ENCODE results near the gene KRT2. TPM values are rescaled to one million over a fixed set of nuclear protein-coding genes. Genes with fewer than 3 reads are reported as not detected.

Gene KRT2
- total and polyA plus RNA-seq, 2 of the 4 experiments (the other 2 are of a cell fraction), result not detected

- no peak overlapping the region for H4K8ac ChIP-seq (ENCODE audit: low read depth in 2 of 2, low read length in 2 of 2)
- ChIA-PET CTCF (no interaction called here), POLR2A (ENCODE audit: unreplicated experiment) (no interaction called here)
- H2BK15ac ChIP-seq (ENCODE audit: low read depth, low read length), result no peak overlapping the region
- no peak overlapping the region for H3K27ac ChIP-seq (ENCODE audit: insufficient read depth, low read length)
- H2BK5ac ChIP-seq (ENCODE audit: low read depth, low read length, poor library complexity, severe bottlenecking), result no peak overlapping the region
- no peak overlapping the region for H3K4me3 ChIP-seq (ENCODE audit: insufficient read depth, low read depth, low read length)
- no peaks in the 10 kb centered on the region for H3K79me1 ChIP-seq (ENCODE audit: low read depth in 1 of 2, low read length in 2 of 2)
- WGBS, 2 experiments (ENCODE audit: extremely low coverage in 2 of 2, insufficient read length in 1 of 2), result 0% methylated on average over 1 of the region's 4 CpGs; no CpG with 5 or more reads in 1 of the 2 experiments
- no peak overlapping the region for H3K23ac ChIP-seq (ENCODE audit: low read depth, low read length)
- H3K27me3 ChIP-seq (ENCODE audit: control insufficient read depth, insufficient read depth, low read length), result peaks cover 11% of the 10 kb centered on the region
- H3K4me1 ChIP-seq (ENCODE audit: control insufficient read depth, insufficient read depth, low read length), result no peaks in the 10 kb centered on the region
- no peak overlapping the region for H3K18ac ChIP-seq (ENCODE audit: low read depth, low read length)
- H2BK120ac ChIP-seq (ENCODE audit: low read depth, low read length), result no peak overlapping the region
- no TSS peak for BruUV-seq (replicated peaks)
- no peak overlapping the region for H2AK9ac ChIP-seq (replicated peaks; ENCODE audit: low read depth, low read length, poor library complexity)
- DNase-seq (no peak), ATAC-seq (ENCODE audit: low read depth) (no peak)
- no peak overlapping the region for H4K91ac ChIP-seq (ENCODE audit: insufficient read depth, low read depth, low read length)
- in situ Hi-C loops (cut with MboI; ENCODE audit: low sequenced_read_pairs) (no loop called here), intact Hi-C loops (cut with micrococcal nuclease) (no loop called here), dilution Hi-C loops (cut with HindIII; ENCODE audit: low sequenced_read_pairs, unreplicated experiment) (no loop called here)
- H3K4ac ChIP-seq (ENCODE audit: low read depth, low read length), result no peak overlapping the region
- H2AK5ac ChIP-seq (ENCODE audit: low read depth, low read length), result no peak overlapping the region
- no peak overlapping the region for H3K14ac ChIP-seq (replicated peaks; ENCODE audit: low read depth, low read length)
- H3K4me2 ChIP-seq (ENCODE audit: low read depth, low read length), result no peak overlapping the region
- no peaks in the 10 kb centered on the region; the same call in 1 of the 2 replicates for H4K20me1 ChIP-seq (ENCODE audit: insufficient read depth, low read length)
- no peaks in the 10 kb centered on the region for H3K36me3 ChIP-seq (ENCODE audit: control insufficient read depth, insufficient read depth, low read length)
- TF ChIP-seq USF2 (IDR thresholded peaks at IDR 0.05; ENCODE audit: low read depth, low read length), result no peak
- no peak for TF ChIP-seq RFX5 (IDR thresholded peaks at IDR 0.05; ENCODE audit: low read depth, low read length)
- TF ChIP-seq CEBPB (IDR thresholded peaks at IDR 0.05; ENCODE audit: low read depth, low read length), result no peak
- no peak for TF ChIP-seq MAZ (IDR thresholded peaks at IDR 0.05; ENCODE audit: borderline replicate concordance, low read depth, low read length)
- TF ChIP-seq NFE2L2 (IDR thresholded peaks at IDR 0.05; ENCODE audit: low read depth, low read length), result no peak
- no peak for TF ChIP-seq RAD21 (IDR thresholded peaks at IDR 0.05; ENCODE audit: low read length)
- TF ChIP-seq CTCF (conservative IDR thresholded peaks at IDR 0.05; ENCODE audit: low read depth, low read length), result no peak
- TF ChIP-seq CHD1 (IDR thresholded peaks at IDR 0.05; ENCODE audit: low read depth, low read length), result no peak
- no peak for TF ChIP-seq ELK1 (IDR thresholded peaks at IDR 0.05; ENCODE audit: borderline replicate concordance, low read depth, low read length)
- no peak for TF ChIP-seq FOS (IDR thresholded peaks at IDR 0.05; ENCODE audit: low read depth, low read length)
- no peak for TF ChIP-seq SMC3 (IDR thresholded peaks at IDR 0.05; ENCODE audit: low read depth, low read length)
- H3K9ac ChIP-seq (ENCODE audit: low read depth, low read length), result no peak overlapping the region
- H2BK20ac ChIP-seq (ENCODE audit: low read depth, low read length), result no peak overlapping the region
- H3K9me1 ChIP-seq (ENCODE audit: insufficient read depth, low read length), result no peaks in the 10 kb centered on the region
- H3K9me3 ChIP-seq (ENCODE audit: control insufficient read depth, insufficient read depth, low read length), result no peaks in the 10 kb centered on the region
- no peak overlapping the region for H4K5ac ChIP-seq (ENCODE audit: low read depth, low read length)
- no peak overlapping the region for H3K56ac ChIP-seq (ENCODE audit: extremely low read depth, insufficient read depth, low read length)
- no peak overlapping the region for H2AFZ ChIP-seq (replicated peaks; ENCODE audit: low read length, poor library complexity)
Measured at GRCh38 chr12:52633383-52633782, 18.6 kb downstream of the KRT2 start.

All from IMR-90 (cell line).